Ovary (tissue), 9 donors: ENCODE results near the gene CRELD2. TPM values are rescaled to one million over a fixed set of nuclear protein-coding genes. Genes with fewer than 3 reads are reported as not detected.

ENCODE experiments used
- DNase-seq, 5 donors: peaks; one replicate each; pipeline ENCODE4 v3.0.0-alpha.2; 2019 to 2020
- H3K27ac ChIP-seq, 2 donors: fragments of 200-600 bp; one replicate each; pipeline versions ENCODE4 v1.5.1 to v1.8.0; 2019 to 2022
- H3K27me3 ChIP-seq: fragments of 200-600 bp; one replicate; pipeline ENCODE4 v1.8.0; 2022
- H3K36me3 ChIP-seq: fragments of 200-600 bp; sonication (generic); one replicate; pipeline ENCODE4 v1.5.1; 2019
- H3K4me1 ChIP-seq: one replicate; pipeline ENCODE4 v1.8.1; 2013; ENCODE audit warnings: mild to moderate bottlenecking, moderate library complexity; ENCODE audit not compliant: insufficient read depth
- H3K4me3 ChIP-seq: fragments of 200-600 bp; sonication (generic); one replicate; pipeline ENCODE4 v1.5.1; 2017
- H3K9me3 ChIP-seq, 2 donors: fragments of 200-600 bp in 1 of 2; sonication (generic) in 1 of 2; one replicate each; pipeline versions ENCODE4 v1.5.1 to v1.8.1; 2013 to 2019; ENCODE audit warnings: mild to moderate bottlenecking in 1 of 2, moderate library complexity in 1 of 2
- CTCF ChIP-seq, 3 donors: fragments of 450-650 bp in 2 of 3; fragments of 200-600 bp in 1 of 3; IDR thresholded peaks; one replicate each; pipeline versions ENCODE4 v1.5.1 to v1.8.0; 2016 to 2022; ENCODE audit warnings: antibody characterized with exemption in 3 of 3, mild to moderate bottlenecking in 1 of 3
- EP300 ChIP-seq: sonication (generic); formaldehyde crosslinking; IDR thresholded peaks from one replicate; pipeline ENCODE4 v1.6.1; 2017; ENCODE audit warnings: antibody characterized with exemption
- POLR2A ChIP-seq: fragments of 450-650 bp; IDR thresholded peaks from one replicate; pipeline ENCODE4 v1.6.1; 2017; ENCODE audit warnings: antibody characterized with exemption, mild to moderate bottlenecking, moderate library complexity
- WGBS, 3 donors: extraction: QIAGEN DNeasy Blood & Tissue Kit in 1 of 3; methylation state at CpG; one replicate each; pipeline versions ENCODE4 v1.1.5 to v1.1.7; 2013 to 2017; 5-methylcytosine and 5-hydroxymethylcytosine counted together
- intact Hi-C, 4 donors: fragments of 100-400 bp; cut with DNase I; formaldehyde crosslinking; loops; one replicate each; pipeline versions ENCODE4 v1.11.0 to v1.15.1; 2022 to 2023
- polyA plus RNA-seq, 2 donors: library from polyadenylated mRNA; stranded (reverse); fragments of 200-250 nt in 1 of 2; fragments of 350-450 nt in 1 of 2; fragmentation: Illumina TruSeq in 1 of 2; extraction: RNeasy Lipid Tissue Mini Kit (QIAGEN cat#74804) in 1 of 2; gene quantifications; one replicate each; pipeline ENCODE4 v1.2.3, GENCODE V29; 2013 to 2014
- total RNA-seq, 7 donors: library from RNA; depleted of rRNA in 2 of 7; stranded (reverse); fragments of >200 nt in 2 of 7; fragmentation: NEBNext Ultra II Directional in 3 of 7; extraction: Animal tissue kit (Norgen Biotek cat#: 25700) in 3 of 7; gene quantifications; one replicate each; pipeline versions ENCODE4 v1.1.0 to v1.2.4, GENCODE V29; 2016 to 2023
- donor health status: DM: no; HTN: no; CAD: no; lungs with moderate emphysema.
- donor health status: DM: no; HTN: no; CAD: no.
- donor health status: Bipolar disorder and iron deficiency.
- donor health status: DM: yes; HTN: yes; CAD: no.
- donor health status: DM: no; HTN: no; CAD: no.
- donor health status: DM: yes; HTN: yes; CAD: no.

CRELD2 gene
- total and polyA plus RNA-seq, 9 donors, result 9.5 to 53.4 (median 24.6) TPM

DNA sequence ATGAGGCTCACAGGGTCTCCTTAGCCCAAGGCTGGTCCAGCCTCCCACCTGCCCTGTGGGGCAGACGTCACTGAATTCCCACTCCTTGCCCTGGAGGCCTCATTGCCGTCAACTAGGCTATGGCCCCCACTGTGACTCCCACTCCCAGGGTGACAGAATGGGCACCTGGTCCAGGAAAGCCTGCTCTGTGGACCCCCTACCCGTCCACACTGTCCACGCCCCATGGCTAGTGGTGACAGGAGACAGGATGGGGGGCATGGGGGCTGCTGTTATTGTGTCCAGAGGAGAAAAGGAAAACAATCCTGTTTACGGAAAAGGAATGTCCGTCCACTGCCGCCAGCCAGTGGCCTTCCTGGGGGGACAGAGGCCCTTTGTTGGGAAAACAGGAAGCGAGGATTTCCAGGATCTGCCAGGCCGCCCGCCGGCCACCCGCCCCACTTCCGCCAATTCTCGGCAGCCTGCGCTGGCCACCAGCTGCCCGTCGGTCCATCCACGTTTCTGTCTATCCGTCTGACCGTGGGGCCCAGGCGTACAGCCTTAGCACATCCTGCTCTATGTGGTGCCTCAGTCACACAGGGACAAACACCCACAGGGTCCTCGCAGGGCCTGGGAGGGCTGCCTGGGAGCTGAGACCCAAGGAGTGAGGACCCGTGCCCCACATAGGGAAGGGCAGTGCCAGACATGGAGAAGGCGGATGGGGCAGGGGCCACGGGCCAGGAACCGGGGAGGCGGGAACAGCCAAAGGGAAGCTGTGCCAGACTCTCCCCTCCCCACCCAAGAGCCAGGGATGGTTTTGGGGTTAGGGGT lies 19.5 kb downstream of the CRELD2 start:
- H3K27me3 ChIP-seq, result no peaks in the 10 kb centered on the region
- H3K27ac ChIP-seq, result peak overlapping the region in 1 of 2 donors; percentile 8
- H3K9me3 ChIP-seq, result no peaks in the 10 kb centered on the region
- no peak for DNase-seq
- WGBS, 3 donors, result 82 to 87% (median 87%) methylated on average over 27 of the region's 27 CpGs
- TF ChIP-seq POLR2A (no peak), EP300 (no peak), CTCF (IDR thresholded peaks at IDR 0.05) (no peak)
- no peaks in the 10 kb centered on the region for H3K36me3 ChIP-seq
- H3K4me1 ChIP-seq, result peaks cover 15% of the 10 kb centered on the region
- no peak overlapping the region for H3K4me3 ChIP-seq
- intact Hi-C loops, result loop anchor here in 1 of 4 donors (5.0 kb wide), 1 partner anchor 34 kb away; no protein-coding TSS in a partner anchor

DNA sequence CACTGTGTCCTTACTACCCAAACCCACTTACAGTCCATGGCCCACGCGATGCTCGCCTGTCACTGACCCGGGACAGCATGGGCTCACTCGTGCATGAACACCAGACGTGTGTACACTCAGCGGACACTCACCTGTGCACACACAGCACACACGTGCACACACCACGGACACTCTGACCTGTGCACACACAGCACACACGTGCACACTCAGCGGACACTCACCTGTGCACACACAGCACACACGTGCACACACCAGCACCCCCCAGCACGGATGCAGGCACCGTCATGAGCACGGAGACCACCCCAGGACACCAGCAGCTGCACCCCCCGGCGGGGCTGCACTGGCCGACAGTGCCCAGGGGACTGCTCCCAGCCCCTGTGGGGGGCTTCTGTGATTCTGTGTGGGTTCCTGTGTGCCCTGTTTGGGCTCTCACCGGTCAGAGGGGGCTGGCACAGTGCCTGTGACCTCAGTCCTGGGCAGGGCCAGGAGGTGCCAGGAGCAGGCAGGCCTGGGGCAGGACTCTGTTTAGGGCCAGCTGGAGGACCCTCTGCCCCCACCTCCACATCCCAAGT lies 20.2 kb downstream of the CRELD2 start:
- Histone ChIP-seq H3K36me3 (no peaks in the 10 kb centered on the region), H3K4me1 (peaks cover 11% of the 10 kb centered on the region), H3K27ac (no peak overlapping the region), H3K27me3 (no peaks in the 10 kb centered on the region), H3K9me3 (no peaks in the 10 kb centered on the region), H3K4me3 (no peak overlapping the region)
- no peak for TF ChIP-seq POLR2A
- TF ChIP-seq CTCF (IDR thresholded peaks at IDR 0.05), result no peak
- TF ChIP-seq EP300, result no peak
- DNase-seq, result no peak
- intact Hi-C loops, result loop anchor here in 1 of 4 donors (5.0 kb wide), 1 partner anchor 34 kb away; no protein-coding TSS in a partner anchor
- 84 to 86% (median 85%) methylated on average over 18 to 19 of the region's 19 CpGs for whole genome bisulfite sequencing, 3 donors

DNA sequence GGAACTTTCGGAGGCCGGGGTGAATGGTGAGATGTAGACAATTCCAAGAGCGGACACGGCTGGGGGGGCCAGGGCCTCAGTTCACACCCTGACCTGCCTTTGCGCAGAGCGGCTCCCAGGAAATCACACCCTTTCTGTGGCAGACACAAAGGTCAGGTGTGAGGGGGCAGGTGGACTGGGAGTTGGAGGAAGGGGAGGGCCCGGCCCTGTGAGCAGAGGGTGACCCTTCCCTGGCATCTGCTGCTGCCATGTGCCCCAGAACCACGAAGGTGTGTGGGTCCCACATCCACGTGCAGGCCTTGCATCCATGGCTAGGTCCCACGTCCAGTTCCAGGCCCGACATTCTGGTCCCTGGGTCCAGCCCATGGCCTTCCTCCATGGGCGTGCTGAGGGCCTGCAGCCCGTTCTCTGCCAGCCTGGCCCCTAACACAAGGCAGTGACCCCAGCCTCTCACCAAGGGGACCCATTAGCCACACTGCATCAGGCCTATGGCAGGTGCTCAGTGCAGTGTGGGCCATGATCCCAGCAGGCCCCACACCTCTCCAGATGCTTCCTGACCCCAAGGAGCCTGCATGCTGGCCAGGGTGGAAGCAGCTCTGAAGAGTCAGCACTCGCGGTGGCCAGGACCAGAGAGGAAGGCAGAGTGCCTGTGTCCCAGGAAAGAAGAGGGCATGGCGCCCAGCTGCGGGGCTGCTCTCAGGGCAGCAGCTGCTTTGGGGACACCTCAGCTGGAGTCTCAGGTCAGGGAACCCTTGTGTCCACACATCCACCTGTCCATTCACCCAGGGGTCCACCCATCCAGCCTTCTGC lies 23.3 kb downstream of the CRELD2 start:
- Histone ChIP-seq H3K4me3 (no peak overlapping the region), H3K9me3 (no peaks in the 10 kb centered on the region), H3K4me1 (peaks cover 4% of the 10 kb centered on the region), H3K27ac (no peak overlapping the region), H3K36me3 (no peaks in the 10 kb centered on the region), H3K27me3 (no peaks in the 10 kb centered on the region)
- no peak for DNase-seq
- intact Hi-C loops, result no loop called here
- WGBS, 3 donors, result 91 to 93% (median 92%) methylated on average over 17 of the region's 17 CpGs
- no peak for TF ChIP-seq POLR2A
- no peak for TF ChIP-seq CTCF (IDR thresholded peaks at IDR 0.05)
- TF ChIP-seq EP300, result no peak

DNA sequence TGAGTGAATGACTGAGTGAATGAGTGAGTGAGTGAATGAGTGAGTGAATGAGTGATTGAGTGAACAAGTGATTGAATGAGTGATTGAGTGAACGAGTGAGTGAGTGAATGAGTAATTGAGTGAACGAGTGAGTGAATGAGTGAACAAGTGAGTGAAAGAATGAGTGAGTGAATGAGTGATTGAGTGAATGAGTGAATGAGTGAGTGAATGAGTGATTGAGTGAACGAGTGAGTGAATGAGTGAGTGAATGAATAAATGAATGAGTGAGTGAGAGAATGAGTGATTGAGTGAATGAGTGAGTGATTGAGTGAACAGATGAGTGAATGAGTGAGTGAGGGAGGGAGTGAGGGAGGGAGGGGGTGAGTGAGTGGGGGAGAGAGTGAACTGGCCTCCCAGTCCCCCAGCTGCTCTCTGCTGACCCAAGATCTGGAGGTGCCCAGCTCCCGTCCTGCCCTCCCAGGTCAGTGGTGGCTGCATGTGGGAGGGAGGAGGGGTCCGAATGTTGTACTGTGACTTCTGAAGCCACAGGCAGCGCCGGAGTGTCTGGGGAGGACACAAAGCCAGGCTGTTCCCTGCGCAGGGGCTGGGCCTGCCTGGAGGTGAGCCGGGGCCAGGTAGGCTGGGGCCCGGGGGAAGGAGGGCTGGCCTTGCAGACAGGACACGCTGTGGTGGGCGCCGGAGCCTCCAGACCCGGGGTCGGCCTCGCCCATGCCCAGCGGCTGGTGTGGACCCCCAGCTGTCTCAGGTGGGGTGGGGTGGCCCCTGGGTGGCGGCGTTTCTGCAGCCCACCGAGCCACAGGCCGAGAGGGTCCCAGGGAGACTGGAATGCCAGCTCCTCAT lies 24.4 kb downstream of the CRELD2 start:
- WGBS, 3 donors, result 85 to 90% (median 88%) methylated on average over 21 of the region's 21 CpGs
- Histone ChIP-seq H3K36me3 (no peaks in the 10 kb centered on the region), H3K9me3 (no peaks in the 10 kb centered on the region), H3K4me1 (no peaks in the 10 kb centered on the region), H3K27me3 (no peaks in the 10 kb centered on the region), H3K27ac (no peak overlapping the region), H3K4me3 (no peak overlapping the region)
- DNase-seq, result no peak
- intact Hi-C loops, result no loop called here
- TF ChIP-seq CTCF (IDR thresholded peaks at IDR 0.05) (no peak), EP300 (no peak), POLR2A (no peak)
